Left ventricle myocardium superior (tissue), 1 donor: ENCODE results near the gene SDK2. TPM values are rescaled to one million over a fixed set of nuclear protein-coding genes. Genes with fewer than 3 reads are reported as not detected.

Source experiments
- ATAC-seq: fragments of 200-7000 bp; cut with Tn5 transposase; one replicate; pipeline ENCODE4 v1.9.1; 2020; ENCODE audit warnings: mild to moderate bottlenecking, moderate library complexity
- DNase-seq: peaks from one replicate; pipeline ENCODE4 v3.0.0-alpha.2; 2020
- intact Hi-C: fragments of 100-400 bp; cut with micrococcal nuclease; formaldehyde crosslinking; loops from one replicate; pipeline ENCODE4 v1.11.0; 2022
- total RNA-seq: library from RNA; stranded (reverse); fragmentation: NEBNext Ultra II Directional; extraction: Animal tissue kit (Norgen Biotek cat#: 25700); gene quantifications from one replicate; pipeline ENCODE4 v1.2.1, GENCODE V29; 2021
- donor health status: DM: no; HTN: yes; CAD: no; lungs with severe emphysema.

The SDK2 gene
- total RNA-seq, 1 donor from 2014 or later: 1.5 TPM

GRCh38 chr17:73354423-73355284 is 289.6 kb downstream of the SDK2 start:
- intact Hi-C loops: no loop called here
- ATAC-seq (no peak), DNase-seq (no peak)

- no peak for ATAC-seq
- intact Hi-C loops: no loop called here
- peak; percentile 11 for DNase-seq
Observed at GRCh38 chr17:73352261-73352660, 292.0 kb downstream of the SDK2 start.

GRCh38 chr17:73351764-73352163 is 292.5 kb downstream of the SDK2 start:
- DNase-seq (peak; percentile 0), ATAC-seq (no peak)
- intact Hi-C loops: no loop called here

- ATAC-seq (no peak), DNase-seq (peak; percentile 3)
- intact Hi-C loops: no loop called here
Observed at GRCh38 chr17:73350864-73351263, 293.4 kb downstream of the SDK2 start.

- peak; percentile 2 for DNase-seq
- intact Hi-C loops: no loop called here
- ATAC-seq: no peak
Observed at GRCh38 chr17:73349647-73350046, 294.6 kb downstream of the SDK2 start.

GRCh38 chr17:73349138-73349537 is 295.1 kb downstream of the SDK2 start:
- ATAC-seq: peak; percentile 49
- peak; percentile 33 for DNase-seq
- intact Hi-C loops: no loop called here

- ATAC-seq: no peak
- intact Hi-C loops: no loop called here
- DNase-seq: no peak
Observed at GRCh38 chr17:73348829-73349095, 295.5 kb downstream of the SDK2 start.

GRCh38 chr17:73348018-73348828 is 296.0 kb downstream of the SDK2 start:
- intact Hi-C loops: no loop called here
- ATAC-seq (no peak), DNase-seq (peak; percentile 8)

- peak; percentile 20 for DNase-seq
- intact Hi-C loops: no loop called here
Observed at GRCh38 chr17:73347351-73347750, 296.9 kb downstream of the SDK2 start.

GRCh38 chr17:73346501-73347162 is 297.6 kb downstream of the SDK2 start:
- DNase-seq (no peak), ATAC-seq (no peak)
- intact Hi-C loops: no loop called here

More at GRCh38 chr17:73347351-73347750, 296.9 kb downstream of the SDK2 start:
- no peak for ATAC-seq

GRCh38 chr17:73343739-73344454 is 300.3 kb downstream of the SDK2 start:
- no peak for DNase-seq
- peak; percentile 15 for ATAC-seq
- intact Hi-C loops: no loop called here

GRCh38 chr17:73343168-73343634 is 301.0 kb downstream of the SDK2 start:
- ATAC-seq (peak; percentile 77), DNase-seq (peak; percentile 80)
- intact Hi-C loops: no loop called here

- DNase-seq (no peak), ATAC-seq (peak; percentile 11)
- intact Hi-C loops: no loop called here
Observed at GRCh38 chr17:73342541-73343167, 301.6 kb downstream of the SDK2 start.

GRCh38 chr17:73342050-73342522 is 302.2 kb downstream of the SDK2 start:
- DNase-seq (peak; percentile 71), ATAC-seq (peak; percentile 80)
- intact Hi-C loops: no loop called here

GRCh38 chr17:73341350-73342049 is 302.7 kb downstream of the SDK2 start:
- intact Hi-C loops: no loop called here
- ATAC-seq (peak; percentile 15), DNase-seq (no peak)

- DNase-seq: no peak
- no peak for ATAC-seq
- intact Hi-C loops: no loop called here
Observed at GRCh38 chr17:73340093-73340596, 304.1 kb downstream of the SDK2 start.

GRCh38 chr17:73338566-73339197 is 305.6 kb downstream of the SDK2 start:
- no peak for DNase-seq
- no peak for ATAC-seq
- intact Hi-C loops: no loop called here
